Measurements from ENCODE around the gene SLC25A33. TPM values are rescaled to one million over a fixed set of nuclear protein-coding genes. Genes with fewer than 3 reads are reported as not detected.
"Not testable (repeated sequence)": the region's sequence is repeated elsewhere in the genome, so short reads cannot be mapped to it uniquely, and the experiment has no call there.

The SLC25A33 gene
- total RNA-seq, 1 donor from 2014 or later, result 1.6 TPM

DNA sequence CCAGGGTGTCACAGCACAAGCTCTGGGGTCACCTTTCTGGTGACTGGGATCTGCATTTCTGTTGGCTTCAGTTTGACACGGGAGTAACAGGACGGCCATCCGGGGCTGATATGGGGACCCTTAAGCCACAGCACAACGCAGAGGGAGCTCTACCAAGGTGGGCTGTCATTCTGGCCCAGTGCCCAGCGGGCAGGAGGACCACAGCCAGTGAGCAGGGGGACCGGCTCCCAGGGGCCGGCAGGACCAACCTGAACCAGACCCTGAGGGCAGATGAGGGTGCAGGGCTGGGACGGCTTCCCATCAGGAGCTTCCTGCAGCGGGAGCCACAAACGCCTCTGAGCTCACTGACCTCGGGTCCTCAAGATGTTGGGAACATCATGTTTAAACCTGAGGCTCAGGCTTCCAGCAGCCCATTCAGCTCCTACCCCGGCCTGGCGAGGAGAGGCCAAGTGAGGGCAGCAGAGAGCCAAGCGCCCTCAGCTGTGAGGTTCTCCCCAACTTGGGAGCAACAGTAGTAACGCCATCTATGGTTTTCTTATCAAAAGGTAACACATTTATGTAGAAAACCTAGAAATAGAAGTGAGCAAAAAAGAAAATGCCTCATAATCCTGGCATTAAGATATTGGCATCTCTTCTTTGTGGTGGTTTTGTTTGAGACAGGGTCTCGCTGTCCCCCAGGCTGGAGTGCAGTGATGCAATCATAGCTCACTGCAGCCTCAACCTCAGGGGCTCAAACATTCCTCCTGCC lies 76.2 kb downstream of the SLC25A33 start:
- Histone ChIP-seq H3K9ac (ENCODE audit: low read depth in 1 of 3, low read length in 3 of 3) (no peak overlapping the region), H3K4me1 (ENCODE audit: control insufficient read depth in 3 of 3, insufficient read depth in 3 of 3, low read length in 3 of 3) (no peaks in the 10 kb centered on the region), H3K4me3 (ENCODE audit: low read length in 3 of 3) (no peak overlapping the region), H3K9me3 (ENCODE audit: control insufficient read depth in 3 of 3, low read length in 3 of 3) (no peaks in the 10 kb centered on the region), H3K27me3 (ENCODE audit: control insufficient read depth in 3 of 3, insufficient read depth in 3 of 3, low read length in 3 of 3) (peaks cover 7 to 16% (median 10%) of the 10 kb centered on the region in 3 donors), H3K27ac (ENCODE audit: low read depth, low read length) (no peak overlapping the region), H3K36me3 (ENCODE audit: control insufficient read depth in 3 of 3, insufficient read depth in 3 of 3, low read length in 3 of 3) (peaks cover 16 to 27% (median 22%) of the 10 kb centered on the region in 3 donors)

- no peaks in the 10 kb centered on the region for H3K9me3 ChIP-seq (ENCODE audit: control insufficient read depth in 3 of 3, low read length in 3 of 3)
- H3K4me1 ChIP-seq (ENCODE audit: control insufficient read depth in 3 of 3, insufficient read depth in 3 of 3, low read length in 3 of 3), result no peaks in the 10 kb centered on the region
- no peak overlapping the region for H3K4me3 ChIP-seq (ENCODE audit: low read length in 3 of 3)
- H3K27me3 ChIP-seq (ENCODE audit: control insufficient read depth in 3 of 3, insufficient read depth in 3 of 3, low read length in 3 of 3), result peaks cover 7 to 16% (median 14%) of the 10 kb centered on the region in 3 donors
- no peak overlapping the region for H3K9ac ChIP-seq (ENCODE audit: low read depth in 1 of 3, low read length in 3 of 3)
- H3K36me3 ChIP-seq (ENCODE audit: control insufficient read depth in 3 of 3, insufficient read depth in 3 of 3, low read length in 3 of 3), result no peaks in the 10 kb centered on the region
- no peak overlapping the region for H3K27ac ChIP-seq (ENCODE audit: low read depth, low read length)
These were observed 79.8 kb downstream of the SLC25A33 start for GRCh38 chr1:9618909-9619679.

GRCh38 chr1:9621032-9621431 lies 81.8 kb downstream of the SLC25A33 start:
- no peaks in the 10 kb centered on the region for H3K36me3 ChIP-seq (ENCODE audit: control insufficient read depth in 3 of 3, insufficient read depth in 3 of 3, low read length in 3 of 3)
- no peak overlapping the region for H3K27ac ChIP-seq (ENCODE audit: low read depth, low read length)
- H3K4me3 ChIP-seq (ENCODE audit: low read length in 3 of 3), result no peak overlapping the region
- H3K9ac ChIP-seq (ENCODE audit: low read depth in 1 of 3, low read length in 3 of 3), result no peak overlapping the region
- peaks cover 14 to 23% (median 21%) of the 10 kb centered on the region in 3 donors for H3K27me3 ChIP-seq (ENCODE audit: control insufficient read depth in 3 of 3, insufficient read depth in 3 of 3, low read length in 3 of 3)
- no peaks in the 10 kb centered on the region for H3K9me3 ChIP-seq (ENCODE audit: control insufficient read depth in 3 of 3, low read length in 3 of 3)
- no peaks in the 10 kb centered on the region for H3K4me1 ChIP-seq (ENCODE audit: control insufficient read depth in 3 of 3, insufficient read depth in 3 of 3, low read length in 3 of 3)

- H3K36me3 ChIP-seq (ENCODE audit: control insufficient read depth in 3 of 3, insufficient read depth in 3 of 3, low read length in 3 of 3), result no peaks in the 10 kb centered on the region
- no peaks in the 10 kb centered on the region for H3K9me3 ChIP-seq (ENCODE audit: control insufficient read depth in 3 of 3, low read length in 3 of 3)
- H3K27me3 ChIP-seq (ENCODE audit: control insufficient read depth in 3 of 3, insufficient read depth in 3 of 3, low read length in 3 of 3), result peaks cover 11 to 22% (median 15%) of the 10 kb centered on the region in 3 donors
- no peak overlapping the region for H3K9ac ChIP-seq (ENCODE audit: low read depth in 1 of 3, low read length in 3 of 3)
- peaks cover 0 to 9% (median 2%) of the 10 kb centered on the region in 3 donors for H3K4me1 ChIP-seq (ENCODE audit: control insufficient read depth in 3 of 3, insufficient read depth in 3 of 3, low read length in 3 of 3)
- no peak overlapping the region for H3K27ac ChIP-seq (ENCODE audit: low read depth, low read length)
- H3K4me3 ChIP-seq (ENCODE audit: low read length in 3 of 3), result no peak overlapping the region
These were observed 84.8 kb downstream of the SLC25A33 start for GRCh38 chr1:9624081-9624480.

DNA sequence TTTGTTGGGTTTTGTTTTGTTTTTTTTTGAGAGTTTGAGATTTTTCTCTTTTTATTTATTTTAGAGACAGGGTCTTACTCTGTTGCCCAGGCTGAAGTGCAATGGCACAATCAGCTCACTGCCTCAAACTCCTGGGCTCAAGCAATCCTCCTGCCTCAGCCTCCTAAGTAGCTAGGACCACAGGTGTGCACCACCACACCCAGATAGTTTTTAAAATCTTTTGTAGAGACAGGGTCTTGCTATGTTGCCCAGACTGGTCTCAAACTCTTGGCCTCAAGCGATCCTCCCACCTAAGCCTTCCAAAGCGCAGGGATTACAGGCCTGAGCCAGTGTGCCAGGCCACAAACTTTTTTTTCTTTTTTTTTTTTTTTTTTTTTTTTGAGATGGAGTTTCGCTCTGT lies 85.8 kb downstream of the SLC25A33 start:
- H3K9me3 ChIP-seq (ENCODE audit: control insufficient read depth in 3 of 3, low read length in 3 of 3); H3K9ac ChIP-seq (ENCODE audit: low read depth in 1 of 3, low read length in 3 of 3); H3K36me3 ChIP-seq (ENCODE audit: control insufficient read depth in 3 of 3, insufficient read depth in 3 of 3, low read length in 3 of 3); H3K4me1 ChIP-seq (ENCODE audit: control insufficient read depth in 3 of 3, insufficient read depth in 3 of 3, low read length in 3 of 3); H3K27ac ChIP-seq (ENCODE audit: low read depth, low read length); H3K4me3 ChIP-seq (ENCODE audit: low read length in 3 of 3): not testable (repeated sequence)
- peaks cover 9 to 23% (median 11%) of the 10 kb centered on the region in 3 donors for H3K27me3 ChIP-seq (ENCODE audit: control insufficient read depth in 3 of 3, insufficient read depth in 3 of 3, low read length in 3 of 3)

DNA sequence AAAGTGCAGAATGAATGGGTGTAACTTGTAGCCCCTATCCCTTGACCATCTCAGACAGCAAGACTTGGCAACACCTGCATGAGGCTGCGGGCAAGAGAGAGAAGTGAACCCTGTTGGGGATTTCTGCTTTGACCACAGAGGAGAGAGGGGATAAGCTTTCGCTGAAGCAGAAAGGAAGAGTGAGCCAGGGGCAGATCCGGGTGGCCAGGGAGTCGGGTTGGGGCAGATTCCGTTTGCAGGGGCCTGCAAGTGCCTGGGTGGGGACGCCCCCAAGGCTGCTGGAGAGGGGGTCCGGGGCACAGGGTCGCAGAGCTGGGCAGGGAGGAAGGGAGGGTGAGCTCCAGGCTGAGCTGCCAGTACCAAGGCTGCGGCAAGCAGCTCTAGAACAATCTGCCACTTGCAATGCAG lies 86.9 kb downstream of the SLC25A33 start:
- H3K9ac ChIP-seq (ENCODE audit: low read depth in 1 of 3, low read length in 3 of 3), result no peak overlapping the region
- H3K36me3 ChIP-seq (ENCODE audit: control insufficient read depth in 3 of 3, insufficient read depth in 3 of 3, low read length in 3 of 3), result no peaks in the 10 kb centered on the region
- peak overlapping the region in 1 of 3 donors; percentile 48 for H3K4me3 ChIP-seq (ENCODE audit: low read length in 3 of 3)
- no peaks in the 10 kb centered on the region for H3K9me3 ChIP-seq (ENCODE audit: control insufficient read depth in 3 of 3, low read length in 3 of 3)
- peaks cover 9 to 23% (median 11%) of the 10 kb centered on the region in 3 donors for H3K27me3 ChIP-seq (ENCODE audit: control insufficient read depth in 3 of 3, insufficient read depth in 3 of 3, low read length in 3 of 3)
- peaks cover 0 to 9% (median 2%) of the 10 kb centered on the region in 3 donors for H3K4me1 ChIP-seq (ENCODE audit: control insufficient read depth in 3 of 3, insufficient read depth in 3 of 3, low read length in 3 of 3)
- H3K27ac ChIP-seq (ENCODE audit: low read depth, low read length), result no peak overlapping the region

DNA sequence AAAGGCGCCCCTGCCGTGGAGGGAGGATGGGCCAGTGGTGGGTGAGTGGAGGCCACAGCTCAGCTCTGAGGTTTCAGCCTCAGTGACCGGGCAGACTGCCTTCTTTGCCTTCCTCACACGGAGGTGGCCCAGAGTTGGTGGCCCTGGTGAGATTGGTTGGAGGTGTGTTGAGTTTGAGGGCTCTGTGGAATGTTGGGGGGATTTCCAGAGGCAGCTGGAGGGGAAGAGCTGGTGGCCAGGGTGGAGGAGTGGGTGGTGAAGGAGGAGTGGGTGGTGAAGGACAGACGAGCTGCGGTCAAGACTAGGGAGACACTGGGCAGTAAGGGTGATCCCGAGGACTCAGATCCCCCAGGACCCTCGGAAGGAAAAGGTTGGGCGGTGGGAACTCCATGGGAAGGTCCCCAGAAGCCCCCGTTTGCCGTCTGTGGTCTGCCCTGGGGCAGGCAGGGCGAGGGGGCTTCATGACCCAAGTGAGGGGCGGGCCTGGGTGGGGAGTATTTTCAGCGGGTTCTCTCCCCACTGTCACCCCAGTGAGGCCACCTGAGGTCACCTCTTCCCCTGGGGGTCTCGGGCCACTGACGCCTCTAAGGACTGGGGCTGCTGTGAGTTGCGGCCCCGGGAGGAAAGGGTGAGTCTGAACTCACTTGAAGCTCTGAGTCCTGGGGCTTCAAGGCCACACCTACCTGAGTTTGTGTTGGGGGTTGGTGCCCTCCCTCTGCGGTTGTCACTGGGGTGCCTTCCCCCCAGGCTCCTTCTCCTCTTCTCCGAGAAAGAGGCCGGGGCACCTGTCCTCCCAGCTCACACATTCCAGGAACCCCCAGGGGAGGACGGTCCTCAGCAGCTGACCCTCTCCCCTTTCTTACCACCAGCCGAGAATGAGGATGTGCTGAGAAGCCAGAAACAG lies 89.5 kb downstream of the SLC25A33 start:
- H3K9me3 ChIP-seq (ENCODE audit: control insufficient read depth in 3 of 3, low read length in 3 of 3), result no peaks in the 10 kb centered on the region
- peaks cover 9 to 19% (median 14%) of the 10 kb centered on the region in 3 donors for H3K27me3 ChIP-seq (ENCODE audit: control insufficient read depth in 3 of 3, insufficient read depth in 3 of 3, low read length in 3 of 3)
- H3K4me3 ChIP-seq (ENCODE audit: low read length in 3 of 3), result no peak overlapping the region
- H3K36me3 ChIP-seq (ENCODE audit: control insufficient read depth in 3 of 3, insufficient read depth in 3 of 3, low read length in 3 of 3), result no peaks in the 10 kb centered on the region
- no peak overlapping the region for H3K9ac ChIP-seq (ENCODE audit: low read depth in 1 of 3, low read length in 3 of 3)
- H3K4me1 ChIP-seq (ENCODE audit: control insufficient read depth in 3 of 3, insufficient read depth in 3 of 3, low read length in 3 of 3), result peaks cover 0 to 9% (median 2%) of the 10 kb centered on the region in 3 donors
- H3K27ac ChIP-seq (ENCODE audit: low read depth, low read length), result no peak overlapping the region

- Histone ChIP-seq H3K27me3 (ENCODE audit: control insufficient read depth in 3 of 3, insufficient read depth in 3 of 3, low read length in 3 of 3) (peaks cover 9 to 19% (median 14%) of the 10 kb centered on the region in 3 donors), H3K4me3 (ENCODE audit: low read length in 3 of 3) (no peak overlapping the region), H3K4me1 (ENCODE audit: control insufficient read depth in 3 of 3, insufficient read depth in 3 of 3, low read length in 3 of 3) (peaks cover 0 to 9% (median 2%) of the 10 kb centered on the region in 3 donors), H3K9me3 (ENCODE audit: control insufficient read depth in 3 of 3, low read length in 3 of 3) (no peaks in the 10 kb centered on the region), H3K9ac (ENCODE audit: low read depth in 1 of 3, low read length in 3 of 3) (no peak overlapping the region), H3K36me3 (ENCODE audit: control insufficient read depth in 3 of 3, insufficient read depth in 3 of 3, low read length in 3 of 3) (no peaks in the 10 kb centered on the region), H3K27ac (ENCODE audit: low read depth, low read length) (peak overlapping the region; percentile 10)
These were observed 90.4 kb downstream of the SLC25A33 start for GRCh38 chr1:9629445-9630201.
